Cortex of kidney (tissue), 1 donor: ENCODE data around the gene MORC3.
"Not testable (repeated sequence)": the region's sequence is repeated elsewhere in the genome, so short reads cannot be mapped to it uniquely, and the experiment has no call there.

ENCODE experiments used
- DNase-seq: peaks from one replicate; lab custom pipeline; 2025; lab: John Stamatoyannopoulos, UW

The MORC3 gene

DNA sequence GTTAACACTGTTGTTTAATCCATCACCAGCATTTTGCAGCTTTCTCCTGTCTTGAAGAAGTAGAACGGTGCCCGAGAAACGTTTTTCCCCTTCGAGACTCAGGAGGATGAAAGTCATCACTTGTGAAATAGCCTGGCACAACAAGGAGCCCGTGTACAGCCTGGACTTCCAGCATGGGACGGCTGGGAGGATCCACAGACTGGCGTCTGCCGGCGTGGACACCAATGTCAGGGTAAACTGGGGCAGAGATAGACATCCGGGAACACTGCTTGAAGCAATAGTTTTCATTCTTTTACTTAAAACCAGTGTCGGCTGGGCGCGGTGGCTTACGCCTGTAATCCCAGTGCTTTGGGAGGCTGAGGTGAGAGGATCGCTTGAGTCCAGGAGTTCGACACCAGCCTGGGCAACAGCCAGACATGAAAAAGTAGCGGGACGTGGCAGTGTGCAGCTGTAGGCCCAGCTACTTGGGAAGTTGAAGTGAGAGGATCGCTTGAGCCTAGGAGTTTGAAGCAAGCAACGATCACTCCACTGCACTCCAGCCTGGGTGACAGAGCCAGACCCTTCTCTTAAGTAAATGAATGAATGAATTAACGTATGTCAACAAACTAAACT, 66.1 kb downstream of the MORC3 start:
- DNase-seq = no peak

- DNase-seq = no peak
Observed at GRCh38 chr21:36388096-36388495, 68.1 kb downstream of the MORC3 start.

DNA sequence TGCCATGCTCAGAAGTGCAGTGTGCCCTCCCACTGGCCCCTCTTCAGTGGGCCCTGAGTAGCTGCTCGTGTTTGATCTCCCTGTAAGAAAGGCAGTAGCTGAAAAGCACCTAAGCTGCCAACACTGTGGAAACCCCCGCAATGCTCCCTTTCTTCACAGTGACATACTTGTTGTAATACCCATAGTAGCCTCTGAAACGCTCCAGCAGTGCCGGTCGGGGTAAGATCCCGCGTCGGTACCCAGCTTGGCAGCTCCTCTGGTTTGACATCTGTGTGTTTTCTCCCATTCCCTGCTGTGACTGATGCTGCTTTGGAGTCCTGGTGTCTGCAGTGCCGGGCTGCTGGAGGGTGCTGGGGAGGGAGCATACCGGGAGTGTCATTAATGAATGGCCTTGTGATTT, 68.8 kb downstream of the MORC3 start:
- no peak for DNase-seq

DNA sequence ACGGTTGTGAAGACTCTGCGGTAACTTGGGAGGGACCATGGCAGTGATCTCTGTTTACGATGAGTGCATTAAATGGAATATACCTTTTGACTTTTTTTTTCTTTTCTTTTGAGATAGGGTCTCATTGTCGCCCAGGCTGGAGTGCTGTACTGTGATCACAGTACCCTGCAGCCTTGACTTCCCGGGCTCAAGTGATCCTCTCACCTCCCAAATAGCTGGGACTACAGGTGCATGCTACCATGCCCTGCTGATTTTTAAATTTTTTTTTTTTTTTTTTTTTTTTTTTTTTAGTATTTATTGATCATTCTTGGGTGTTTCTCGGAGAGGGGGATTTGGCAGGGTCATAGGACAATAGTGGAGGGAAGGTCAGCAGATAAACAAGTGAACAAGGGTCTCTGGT, 71.7 kb downstream of the MORC3 start:
- not testable (repeated sequence) for DNase-seq

GRCh38 chr21:36395353-36396111, 75.5 kb downstream of the MORC3 start:
- DNase-seq = no peak

GRCh38 chr21:36396325-36396724, 76.3 kb downstream of the MORC3 start:
- no peak for DNase-seq

GRCh38 chr21:36396971-36397370, 77.0 kb downstream of the MORC3 start:
- DNase-seq = no peak

- no peak for DNase-seq
Observed at GRCh38 chr21:36397606-36398005, 77.6 kb downstream of the MORC3 start.

DNA sequence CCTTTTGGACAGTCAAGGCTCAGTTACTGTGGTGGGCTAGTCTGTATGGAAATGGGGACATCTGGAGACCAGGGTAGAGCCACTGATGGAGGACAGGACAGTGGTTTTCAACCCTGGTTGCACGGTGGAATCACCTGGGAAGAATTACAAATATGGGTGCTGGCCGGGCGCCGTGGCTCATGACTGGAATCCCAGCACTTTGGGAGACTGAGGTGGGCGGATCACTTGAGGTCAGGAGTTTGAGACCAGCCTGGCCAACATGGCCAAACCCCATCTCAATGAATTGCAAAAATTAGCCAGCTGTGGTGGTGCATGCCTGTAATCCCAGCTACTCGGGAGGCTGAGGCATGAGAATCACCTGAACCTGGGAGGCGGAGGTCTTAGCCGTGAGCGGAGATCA, 79.7 kb downstream of the MORC3 start:
- not testable (repeated sequence) for DNase-seq

DNA sequence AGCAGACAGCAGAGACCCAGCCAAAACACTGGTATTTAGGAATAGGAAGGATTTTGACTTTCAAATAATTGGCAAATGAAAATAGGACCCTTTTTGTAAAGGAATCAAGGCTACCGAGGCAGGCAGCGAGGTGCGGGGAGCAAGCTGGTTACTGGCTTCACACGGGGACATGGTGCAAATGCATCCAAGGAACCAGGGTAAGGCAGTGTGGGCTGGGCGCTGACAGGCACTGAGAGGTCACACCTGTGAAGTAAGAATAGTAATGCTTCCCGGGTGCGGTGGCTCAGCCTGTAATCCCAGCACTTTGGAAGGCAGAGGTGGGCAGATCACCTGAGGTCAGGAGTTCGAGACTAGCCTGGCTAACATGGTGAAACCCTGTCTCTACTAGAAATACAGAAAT, 80.7 kb downstream of the MORC3 start:
- no peak for DNase-seq

DNA sequence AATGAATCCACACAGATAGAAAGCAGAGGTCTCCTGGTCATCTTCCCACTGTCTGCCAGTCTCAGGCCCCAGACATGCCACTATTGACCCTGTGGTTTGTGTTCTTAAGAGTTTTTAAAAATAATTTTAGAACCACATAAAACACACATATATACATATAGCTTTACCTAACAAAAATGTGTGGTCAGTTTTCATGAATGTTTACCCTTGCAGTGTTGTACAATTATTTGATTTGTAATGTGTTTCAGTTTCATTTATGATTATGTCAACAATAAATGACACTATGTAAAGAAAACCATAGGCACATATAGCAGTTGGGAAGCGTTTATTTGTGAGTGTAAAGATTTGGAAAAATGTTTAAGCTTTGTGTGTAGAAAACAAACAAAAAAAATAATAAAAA, 82.3 kb downstream of the MORC3 start:
- no peak for DNase-seq

GRCh38 chr21:36403713-36404112, 83.7 kb downstream of the MORC3 start:
- DNase-seq = no peak

DNA sequence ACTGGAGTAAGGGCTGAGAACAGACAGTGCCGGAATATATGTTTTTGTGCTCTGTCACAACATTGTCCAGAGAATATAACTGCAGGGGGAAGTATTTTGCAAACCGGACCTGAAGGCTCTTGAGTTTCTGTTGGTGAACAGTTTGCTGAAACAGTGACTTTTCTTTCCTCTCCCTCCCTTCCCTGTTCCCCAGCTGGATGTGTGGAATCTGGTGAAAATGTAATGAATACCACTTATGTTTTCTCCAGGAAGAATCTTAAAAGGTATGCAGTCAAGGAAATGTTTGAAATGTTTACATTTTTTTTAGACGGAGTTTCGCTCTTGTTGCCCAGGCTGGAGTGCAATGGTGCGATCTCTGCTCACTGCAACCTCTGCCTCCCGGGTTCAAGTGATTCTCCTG, 88.6 kb downstream of the MORC3 start:
- no peak for DNase-seq

- no peak for DNase-seq
Observed at GRCh38 chr21:36411301-36411700, 91.3 kb downstream of the MORC3 start.

DNA sequence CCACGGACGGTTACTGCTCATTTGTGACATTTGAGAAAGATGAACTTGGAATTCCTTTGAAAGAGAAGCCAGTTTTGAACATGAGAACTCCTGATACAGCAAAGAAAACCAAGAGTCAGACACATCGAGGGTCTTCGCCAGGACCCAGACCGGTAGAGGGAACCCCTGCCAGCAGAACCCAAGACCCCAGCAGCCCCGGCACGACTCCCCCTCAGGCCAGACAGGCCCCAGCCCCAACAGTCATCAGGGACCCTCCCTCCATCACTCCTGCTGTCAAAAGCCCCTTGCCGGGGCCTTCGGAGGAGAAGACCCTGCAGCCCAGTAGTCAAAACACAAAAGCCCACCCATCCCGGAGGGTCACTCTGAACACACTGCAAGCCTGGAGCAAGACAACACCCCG, 92.9 kb downstream of the MORC3 start:
- no peak for DNase-seq

DNA sequence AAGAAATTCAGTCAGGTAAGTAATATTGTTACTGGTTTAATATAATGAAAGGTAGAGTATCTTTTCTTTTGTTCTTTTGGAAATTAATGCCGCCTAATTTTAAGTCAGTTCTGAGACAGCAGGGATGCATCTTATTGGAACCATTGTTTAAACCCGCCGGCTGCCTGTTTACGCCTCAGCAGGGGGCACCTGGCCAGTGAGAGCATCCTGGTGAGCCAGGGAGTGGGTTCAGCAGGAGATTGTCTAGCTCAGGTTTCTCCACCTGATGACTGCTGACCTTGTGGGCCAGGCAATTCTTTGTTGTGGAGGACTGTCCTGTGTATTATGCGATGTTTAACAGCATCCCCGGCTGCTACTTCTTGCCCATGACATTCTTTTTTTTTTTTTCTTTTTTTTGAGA, 95.4 kb downstream of the MORC3 start:
- DNase-seq = no peak

DNA sequence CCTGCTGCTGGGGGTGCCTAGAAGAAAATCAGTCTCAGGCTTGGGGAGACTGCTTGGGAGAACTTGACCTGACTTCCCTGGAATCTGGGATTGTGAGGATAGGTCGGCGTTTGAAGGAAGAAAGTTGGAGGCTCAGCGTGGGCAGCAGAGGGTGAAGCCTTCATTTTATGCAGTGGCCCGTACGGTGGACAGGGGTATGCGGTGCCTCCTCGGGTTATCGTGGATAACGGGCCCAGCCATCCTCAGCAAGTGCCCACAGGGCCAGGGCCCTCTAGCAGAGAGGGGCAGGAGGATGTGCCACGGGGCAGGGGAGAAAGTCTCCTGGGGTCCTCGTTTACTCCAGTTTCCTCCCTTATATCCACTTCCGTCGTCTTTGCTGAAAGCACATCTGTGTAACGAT, 99.2 kb downstream of the MORC3 start:
- no peak for DNase-seq

- no peak for DNase-seq
Observed at GRCh38 chr21:36419996-36420395, 100.0 kb downstream of the MORC3 start.

DNA sequence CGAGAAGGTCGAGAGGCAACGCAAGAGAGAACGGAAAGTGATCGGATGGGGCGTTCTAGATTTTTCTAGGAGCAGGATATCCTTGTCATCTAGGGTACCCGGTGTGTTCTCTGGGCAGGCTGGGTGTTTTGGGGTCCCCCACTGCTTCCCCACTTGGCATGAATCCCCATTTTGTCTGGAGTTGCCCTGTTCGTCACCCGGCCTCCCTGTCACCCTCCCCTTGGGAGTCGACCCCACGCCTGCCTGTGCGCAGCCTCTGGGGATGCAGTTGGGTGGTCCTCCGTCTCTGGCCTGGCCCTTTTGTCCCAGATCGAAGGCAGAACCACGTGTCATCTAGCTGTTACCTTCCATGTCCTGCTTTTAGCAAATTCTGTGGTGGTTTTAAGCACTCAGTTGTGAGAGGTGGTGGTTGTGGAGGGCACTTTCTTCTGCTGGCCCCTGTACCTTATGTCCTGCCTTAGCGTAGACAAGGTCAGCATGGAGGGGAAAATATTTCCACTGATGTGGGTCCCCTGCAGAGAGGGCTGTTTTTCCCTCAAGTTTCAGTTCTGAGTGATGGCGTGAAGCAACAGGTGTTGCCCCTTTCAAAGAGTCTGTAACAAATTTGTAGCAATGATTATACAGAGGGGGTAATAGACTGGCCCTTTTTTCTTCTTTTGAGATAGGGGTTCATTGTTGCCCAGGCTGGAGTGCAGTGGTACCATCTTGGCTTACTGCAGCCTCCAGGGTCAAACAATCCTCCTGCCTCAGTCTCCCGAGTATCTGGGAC, 100.8 kb downstream of the MORC3 start:
- DNase-seq = no peak

- no peak for DNase-seq
Observed at GRCh38 chr21:36422279-36423098, 102.5 kb downstream of the MORC3 start.

DNA sequence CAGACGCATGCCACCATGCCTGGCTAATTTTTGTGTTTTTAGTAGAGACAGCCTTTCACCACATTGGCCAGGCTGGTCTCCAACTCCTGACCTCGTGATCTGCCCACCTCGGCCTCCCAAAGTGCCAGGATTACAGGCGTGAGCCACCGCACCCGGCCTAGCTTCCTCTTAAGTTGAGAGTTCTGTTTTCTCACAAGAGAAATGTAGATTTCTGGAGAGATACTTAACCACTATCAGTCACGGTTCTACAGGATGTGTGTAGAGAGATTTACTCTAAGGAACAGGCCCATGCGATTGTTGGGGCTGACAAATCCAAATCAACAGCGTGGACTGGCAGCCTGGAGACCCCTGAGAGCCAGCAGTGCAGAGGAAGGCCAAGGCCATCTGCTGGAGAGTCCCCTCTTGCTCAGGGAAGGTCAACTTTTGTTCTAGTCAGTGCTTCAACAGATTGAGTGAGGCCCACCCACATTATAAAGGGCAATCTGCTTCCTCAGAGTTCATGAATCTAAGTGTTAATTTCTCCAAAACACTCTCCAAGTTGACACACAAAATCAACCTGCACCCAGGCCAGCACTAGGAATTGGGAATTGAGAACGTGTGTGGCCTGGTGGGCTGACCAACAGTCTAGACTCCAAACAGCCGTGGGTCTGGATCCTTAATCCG, 103.9 kb downstream of the MORC3 start:
- no peak for DNase-seq

DNA sequence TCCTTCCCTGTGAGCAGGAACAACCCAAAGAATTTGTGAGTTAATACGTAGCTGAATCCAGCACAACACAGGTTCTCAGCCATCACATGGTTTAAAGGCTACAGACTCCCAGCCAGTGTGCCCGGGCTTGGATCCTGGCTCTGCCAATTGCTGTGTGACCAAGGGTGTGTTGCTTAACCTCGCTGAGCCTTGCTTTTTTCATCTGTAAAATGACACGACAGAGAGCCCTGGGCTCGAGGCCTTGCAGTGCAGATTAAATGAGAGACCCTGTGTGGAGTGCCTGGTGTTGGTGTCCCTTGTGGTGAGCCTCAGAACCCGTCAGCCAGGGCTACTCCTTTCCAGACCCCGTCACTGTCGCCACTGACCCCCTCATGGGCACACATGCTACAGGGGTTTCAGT, 104.6 kb downstream of the MORC3 start:
- no peak for DNase-seq
